Measurements from ENCODE around the gene SLC6A9. TPM values are rescaled to one million over a fixed set of nuclear protein-coding genes. Genes with fewer than 3 reads are reported as not detected.

The SLC6A9 gene
- total and polyA plus RNA-seq, 12 donors = 11.8 to 198 (median 23.5) TPM

DNA sequence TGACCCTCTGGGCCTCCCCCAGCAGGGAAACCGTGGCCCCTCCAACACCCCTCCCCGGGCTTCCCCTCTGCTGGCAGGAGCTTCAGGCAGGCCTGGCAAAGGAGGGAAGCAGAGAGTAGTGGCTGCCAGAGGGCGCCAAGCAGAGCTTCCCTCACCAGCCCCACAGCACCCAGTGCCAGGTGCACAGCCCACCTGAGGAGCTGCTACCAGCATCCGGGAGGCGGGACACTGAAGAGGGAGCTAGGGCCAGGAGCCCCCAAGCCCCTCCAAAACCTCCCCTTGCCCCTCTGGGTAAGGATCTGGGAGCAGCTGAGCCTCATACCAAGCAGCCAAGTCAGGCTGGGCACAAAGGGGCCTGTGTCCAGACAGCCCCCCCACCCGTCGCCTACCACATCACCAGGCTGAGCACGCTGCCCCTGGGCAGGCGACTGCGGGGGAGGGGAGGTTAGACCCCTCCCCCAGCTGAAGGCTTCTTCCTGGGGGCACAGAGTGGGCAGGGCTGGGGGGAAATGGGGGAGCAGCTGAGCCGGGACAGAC lies 20.3 kb downstream of the SLC6A9 start:
- DNase-seq = no peak
- intact Hi-C loops (cut with DNase I) = loop anchor here in 1 of 2 donors (10.0 kb wide), 1 partner anchor 204 kb away; the partner anchor contains the start of gene DMAP1
- Histone ChIP-seq H3K36me3 (replicated peaks in 1 of 2) (no peaks in the 10 kb centered on the region), H3K27me3 (no peaks in the 10 kb centered on the region), H3K4me3 (no peak overlapping the region), H3K4me1 (replicated peaks in 1 of 2) (no peaks in the 10 kb centered on the region), H3K9me3 (replicated peaks in 1 of 3) (no peaks in the 10 kb centered on the region), H3K27ac (no peak overlapping the region)
- 80 to 93% (median 87%) methylated on average over 4 to 11 of the region's 11 CpGs for WGBS, 4 donors
- TF ChIP-seq, protein P1, sequence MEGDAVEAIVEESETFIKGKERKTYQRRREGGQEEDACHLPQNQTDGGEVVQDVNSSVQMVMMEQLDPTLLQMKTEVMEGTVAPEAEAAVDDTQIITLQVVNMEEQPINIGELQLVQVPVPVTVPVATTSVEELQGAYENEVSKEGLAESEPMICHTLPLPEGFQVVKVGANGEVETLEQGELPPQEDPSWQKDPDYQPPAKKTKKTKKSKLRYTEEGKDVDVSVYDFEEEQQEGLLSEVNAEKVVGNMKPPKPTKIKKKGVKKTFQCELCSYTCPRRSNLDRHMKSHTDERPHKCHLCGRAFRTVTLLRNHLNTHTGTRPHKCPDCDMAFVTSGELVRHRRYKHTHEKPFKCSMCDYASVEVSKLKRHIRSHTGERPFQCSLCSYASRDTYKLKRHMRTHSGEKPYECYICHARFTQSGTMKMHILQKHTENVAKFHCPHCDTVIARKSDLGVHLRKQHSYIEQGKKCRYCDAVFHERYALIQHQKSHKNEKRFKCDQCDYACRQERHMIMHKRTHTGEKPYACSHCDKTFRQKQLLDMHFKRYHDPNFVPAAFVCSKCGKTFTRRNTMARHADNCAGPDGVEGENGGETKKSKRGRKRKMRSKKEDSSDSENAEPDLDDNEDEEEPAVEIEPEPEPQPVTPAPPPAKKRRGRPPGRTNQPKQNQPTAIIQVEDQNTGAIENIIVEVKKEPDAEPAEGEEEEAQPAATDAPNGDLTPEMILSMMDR (IDR thresholded peaks at IDR 0.05) = no peak
- no peak for TF ChIP-seq POLR2A (IDR thresholded peaks at IDR 0.05)

DNA sequence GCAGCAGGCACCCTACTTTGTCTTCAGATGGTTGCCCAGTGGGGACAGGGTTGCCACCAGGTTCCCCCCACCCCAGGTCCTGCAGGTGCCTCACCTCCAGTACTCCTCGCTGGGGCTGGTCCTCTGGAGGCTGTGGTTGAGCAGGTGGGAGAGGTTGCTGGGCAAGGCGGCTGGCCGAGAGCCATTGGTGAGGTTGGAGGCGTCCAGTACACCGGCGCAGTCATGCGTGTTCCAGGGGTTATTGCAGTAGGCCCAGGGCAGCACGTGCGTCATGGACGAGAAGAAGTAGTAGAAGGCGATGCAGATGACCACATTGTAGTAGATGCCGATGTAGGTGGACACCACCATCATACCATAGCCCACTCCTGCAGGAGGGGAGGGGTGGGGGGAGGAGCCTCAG lies 23.0 kb downstream of the SLC6A9 start:
- H3K27ac ChIP-seq = no peak overlapping the region
- WGBS, 4 donors = 94 to 98% (median 95%) methylated on average over 12 of the region's 12 CpGs
- DNase-seq = no peak
- H3K36me3 ChIP-seq (replicated peaks in 1 of 2) = no peaks in the 10 kb centered on the region
- H3K4me1 ChIP-seq (replicated peaks in 1 of 2) = peaks cover 0 to 3% of the 10 kb centered on the region in 2 donors
- no peak for TF ChIP-seq POLR2A (IDR thresholded peaks at IDR 0.05)
- TF ChIP-seq, protein P1 (IDR thresholded peaks at IDR 0.05) = no peak
- H3K4me3 ChIP-seq = no peak overlapping the region
- H3K9me3 ChIP-seq (replicated peaks in 1 of 3) = no peaks in the 10 kb centered on the region
- no peaks in the 10 kb centered on the region for H3K27me3 ChIP-seq
- intact Hi-C loops (cut with DNase I) = no loop called here

DNA sequence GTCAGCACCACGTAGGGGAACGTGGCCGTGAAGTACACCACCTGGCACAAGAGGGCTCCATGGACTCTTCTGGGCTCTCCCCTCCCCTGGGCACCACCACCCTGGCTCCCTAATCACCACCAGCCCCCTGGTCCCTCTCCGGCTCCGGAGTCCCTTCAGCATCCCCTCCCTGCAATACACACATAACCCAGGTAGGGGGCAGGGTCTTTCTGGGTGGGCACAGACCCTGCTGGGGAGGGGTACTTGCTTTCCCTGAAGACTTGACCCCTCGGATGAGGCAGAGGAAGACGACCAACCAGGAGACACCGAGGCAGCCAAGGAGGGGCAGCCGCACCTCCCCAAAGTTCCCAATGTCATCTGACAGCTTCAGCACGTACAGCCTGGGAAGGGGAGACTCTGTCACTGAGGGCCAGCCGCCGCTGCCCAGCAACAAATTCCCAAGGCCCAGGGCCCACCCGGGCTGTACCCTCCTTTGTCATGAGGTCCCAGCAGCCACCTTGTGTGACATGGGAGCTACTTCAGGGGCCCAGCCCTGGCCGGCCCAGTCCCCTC lies 28.6 kb downstream of the SLC6A9 start:
- DNase-seq = no peak
- Histone ChIP-seq H3K4me1 (replicated peaks in 1 of 2) (peaks cover 0 to 3% of the 10 kb centered on the region in 2 donors), H3K9me3 (replicated peaks in 1 of 3) (no peaks in the 10 kb centered on the region), H3K27ac (no peak overlapping the region), H3K36me3 (replicated peaks in 1 of 2) (peaks cover 0 to 6% of the 10 kb centered on the region in 2 donors), H3K27me3 (no peaks in the 10 kb centered on the region), H3K4me3 (no peak overlapping the region)
- TF ChIP-seq, protein P1 (IDR thresholded peaks at IDR 0.05) = no peak
- TF ChIP-seq POLR2A (IDR thresholded peaks at IDR 0.05) = no peak
- WGBS, 4 donors = 73 to 88% (median 83%) methylated on average over 3 to 14 of the region's 14 CpGs
- intact Hi-C loops (cut with DNase I) = loop anchor here (5.0 kb wide), 1 partner anchor 35 kb away; no protein-coding TSS in a partner anchor

DNA sequence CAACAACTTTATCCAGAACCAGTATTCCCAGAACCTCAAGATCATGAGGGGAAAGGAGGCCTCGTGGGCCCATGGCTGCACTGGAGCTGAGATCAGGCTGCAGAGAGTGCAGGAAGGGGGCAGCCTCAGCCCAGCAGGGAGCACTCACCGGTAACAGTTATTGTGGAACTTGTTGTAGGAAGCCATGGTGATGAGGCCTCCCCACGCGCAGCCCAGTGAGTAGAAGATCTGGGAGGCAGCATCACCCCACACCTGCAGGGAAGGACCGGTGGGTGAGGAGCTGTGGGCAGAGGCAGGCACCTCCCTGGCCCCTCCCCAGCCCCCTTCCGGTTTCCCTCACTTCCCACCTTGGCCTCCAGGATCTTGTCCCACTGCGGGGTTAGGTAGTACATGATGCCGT lies 29.1 kb downstream of the SLC6A9 start:
- intact Hi-C loops (cut with DNase I) = loop anchor here (5.0 kb wide), 1 partner anchor 35 kb away; no protein-coding TSS in a partner anchor
- no peaks in the 10 kb centered on the region for H3K27me3 ChIP-seq
- no peak overlapping the region for H3K27ac ChIP-seq
- TF ChIP-seq, protein P1 (IDR thresholded peaks at IDR 0.05) = no peak
- TF ChIP-seq POLR2A (IDR thresholded peaks at IDR 0.05) = no peak
- H3K4me3 ChIP-seq = no peak overlapping the region
- H3K9me3 ChIP-seq (replicated peaks in 1 of 3) = no peaks in the 10 kb centered on the region
- H3K36me3 ChIP-seq (replicated peaks in 1 of 2) = peaks cover 0 to 6% of the 10 kb centered on the region in 2 donors
- H3K4me1 ChIP-seq (replicated peaks in 1 of 2) = peaks cover 0 to 3% of the 10 kb centered on the region in 2 donors
- WGBS, 4 donors = 79 to 94% (median 84%) methylated on average over 2 to 8 of the region's 8 CpGs
- DNase-seq = no peak

All from adrenal gland (tissue), 12 donors.